DOHH2 (cell line): ENCODE results near the gene H6PD.

Source experiments
- CTCF ChIP-seq: fragments of 200-600 bp; sonication (generic); IDR thresholded peaks from one replicate; pipeline ENCODE4 v1.5.1; 2014; ENCODE audit warnings: antibody characterized with exemption, mild to moderate bottlenecking, low read depth, low read length; ENCODE audit not compliant: poor library complexity, severe bottlenecking
- EZH2phosphoT487 ChIP-seq: fragments of 200-600 bp; sonication (generic); IDR thresholded peaks from 2 replicates; pipeline ENCODE4 v1.6.1; 2017; ENCODE audit warnings: borderline replicate concordance, mild to moderate bottlenecking, antibody characterized with exemption, low read length, moderate library complexity, mixed read lengths

- no peak for TF ChIP-seq CTCF
- no peak for TF ChIP-seq EZH2phosphoT487
Observed at GRCh38 chr1:9253004-9253403, 18.4 kb downstream of the H6PD start.
